ENCODE measurements around the gene C16orf86. TPM values are rescaled to one million over a fixed set of nuclear protein-coding genes. Genes with fewer than 3 reads are reported as not detected.

The C16orf86 gene
- total RNA-seq, 1 donor from 2014 or later, result 0.79 TPM

- DNase-seq (ENCODE audit: low read depth) (no peak), FAIRE-seq (no peak)
- no peak overlapping the region for H3K4me3 ChIP-seq (ENCODE audit: low read depth, low read length)
- no peaks in the 10 kb centered on the region for H3K27me3 ChIP-seq (ENCODE audit: control insufficient read depth, insufficient read depth, low read length)
- peaks cover 3% of the 10 kb centered on the region for H3K36me3 ChIP-seq (ENCODE audit: control insufficient read depth, insufficient read depth, low read length)
- TF ChIP-seq CTCF (IDR thresholded peaks at IDR 0.05; ENCODE audit: insufficient read depth, low read length, severe bottlenecking), result no peak
Observed at GRCh38 chr16:67675999-67676398, 9.4 kb downstream of the C16orf86 start.

GRCh38 chr16:67676516-67676915 lies 9.9 kb downstream of the C16orf86 start:
- peaks cover 3% of the 10 kb centered on the region for H3K36me3 ChIP-seq (ENCODE audit: control insufficient read depth, insufficient read depth, low read length)
- no peaks in the 10 kb centered on the region for H3K27me3 ChIP-seq (ENCODE audit: control insufficient read depth, insufficient read depth, low read length)
- no peak overlapping the region for H3K4me3 ChIP-seq (ENCODE audit: low read depth, low read length)
- FAIRE-seq (no peak), DNase-seq (ENCODE audit: low read depth) (peak; percentile 78)
- TF ChIP-seq CTCF (IDR thresholded peaks at IDR 0.05; ENCODE audit: insufficient read depth, low read length, severe bottlenecking), result no peak

- TF ChIP-seq CTCF (IDR thresholded peaks at IDR 0.05; ENCODE audit: insufficient read depth, low read length, severe bottlenecking), result no peak
- no peak overlapping the region for H3K4me3 ChIP-seq (ENCODE audit: low read depth, low read length)
Observed at GRCh38 chr16:67676939-67677338, 10.3 kb downstream of the C16orf86 start.

GRCh38 chr16:67677712-67678111 lies 11.1 kb downstream of the C16orf86 start:
- DNase-seq (ENCODE audit: low read depth) (no peak), FAIRE-seq (no peak)
- H3K36me3 ChIP-seq (ENCODE audit: control insufficient read depth, insufficient read depth, low read length), result peaks cover 3% of the 10 kb centered on the region
- TF ChIP-seq CTCF (IDR thresholded peaks at IDR 0.05; ENCODE audit: insufficient read depth, low read length, severe bottlenecking), result no peak
- H3K4me3 ChIP-seq (ENCODE audit: low read depth, low read length), result no peak overlapping the region
- H3K27me3 ChIP-seq (ENCODE audit: control insufficient read depth, insufficient read depth, low read length), result no peaks in the 10 kb centered on the region

More at GRCh38 chr16:67676939-67677338, 10.3 kb downstream of the C16orf86 start:
- no peak for DNase-seq (ENCODE audit: low read depth)
- H3K36me3 ChIP-seq (ENCODE audit: control insufficient read depth, insufficient read depth, low read length), result peaks cover 3% of the 10 kb centered on the region
- no peak for FAIRE-seq
- H3K27me3 ChIP-seq (ENCODE audit: control insufficient read depth, insufficient read depth, low read length), result no peaks in the 10 kb centered on the region

- H3K27me3 ChIP-seq (ENCODE audit: control insufficient read depth, insufficient read depth, low read length), result no peaks in the 10 kb centered on the region
- peaks cover 5% of the 10 kb centered on the region for H3K36me3 ChIP-seq (ENCODE audit: control insufficient read depth, insufficient read depth, low read length)
- no peak overlapping the region for H3K4me3 ChIP-seq (ENCODE audit: low read depth, low read length)
- DNase-seq (ENCODE audit: low read depth) (no peak), FAIRE-seq (no peak)
- TF ChIP-seq CTCF (IDR thresholded peaks at IDR 0.05; ENCODE audit: insufficient read depth, low read length, severe bottlenecking), result no peak
Observed at GRCh38 chr16:67678354-67679023, 11.9 kb downstream of the C16orf86 start.

Data from bronchial epithelial cell (primary cell).